Dendritic cell treated with granulocyte-macrophage colony-stimulating factor and Interleukin-4, amounts not matched to agents 40 ng/mL and 50 ng/mL, for 4 days (primary cell): ENCODE measurements around the gene UBR4.

Experiments
- H3K27ac Mint-ChIP-seq: one replicate; pipeline ENCODE4 v1.8.0; 2022; ENCODE audit warnings: mild to moderate bottlenecking, mixed read lengths
- H3K27me3 Mint-ChIP-seq: one replicate; pipeline ENCODE4 v1.8.0; 2022; ENCODE audit warnings: mild to moderate bottlenecking, mixed read lengths
- H3K36me3 Mint-ChIP-seq: one replicate; pipeline ENCODE4 v1.8.0; 2022; ENCODE audit warnings: low read depth, mixed read lengths
- H3K4me1 Mint-ChIP-seq: one replicate; pipeline ENCODE4 v1.8.0; 2022; ENCODE audit warnings: low read depth, mixed read lengths
- H3K4me3 Mint-ChIP-seq: one replicate; pipeline ENCODE4 v1.8.0; 2022; ENCODE audit warnings: mild to moderate bottlenecking, moderate library complexity, mixed read lengths
- H3K9me3 Mint-ChIP-seq: one replicate; pipeline ENCODE4 v1.8.0; 2022; ENCODE audit warnings: mixed read lengths
- intact Hi-C: fragments of 100-400 bp; cut with micrococcal nuclease; formaldehyde crosslinking; loops from one replicate; pipeline ENCODE4 v1.15.0; 2022

The UBR4 gene

GRCh38 chr1:19128968-19129514 is 81.0 kb downstream of the UBR4 start:
- Mint-ChIP-seq H3K9me3 (no peaks in the 10 kb centered on the region), H3K27me3 (no peaks in the 10 kb centered on the region), H3K4me3 (no peak overlapping the region), H3K36me3 (peaks cover 100% of the 10 kb centered on the region), H3K27ac (no peak overlapping the region), H3K4me1 (no peaks in the 10 kb centered on the region)
- intact Hi-C loops: no loop called here

- intact Hi-C loops: no loop called here
- no peaks in the 10 kb centered on the region for H3K27me3 Mint-ChIP-seq
- H3K9me3 Mint-ChIP-seq: no peaks in the 10 kb centered on the region
- H3K27ac Mint-ChIP-seq: no peak overlapping the region
- H3K36me3 Mint-ChIP-seq: peaks cover 100% of the 10 kb centered on the region
- no peak overlapping the region for H3K4me3 Mint-ChIP-seq
- H3K4me1 Mint-ChIP-seq: no peaks in the 10 kb centered on the region
These were observed 85.8 kb downstream of the UBR4 start for GRCh38 chr1:19124273-19124672.

GRCh38 chr1:19123837-19124236 is 86.2 kb downstream of the UBR4 start:
- H3K27ac Mint-ChIP-seq: no peak overlapping the region
- H3K36me3 Mint-ChIP-seq: peaks cover 100% of the 10 kb centered on the region
- intact Hi-C loops: no loop called here
- H3K9me3 Mint-ChIP-seq: no peaks in the 10 kb centered on the region
- H3K4me3 Mint-ChIP-seq: no peak overlapping the region
- no peaks in the 10 kb centered on the region for H3K4me1 Mint-ChIP-seq
- no peaks in the 10 kb centered on the region for H3K27me3 Mint-ChIP-seq

- H3K4me1 Mint-ChIP-seq: no peaks in the 10 kb centered on the region
- no peaks in the 10 kb centered on the region for H3K9me3 Mint-ChIP-seq
- no peaks in the 10 kb centered on the region for H3K27me3 Mint-ChIP-seq
- no peak overlapping the region for H3K27ac Mint-ChIP-seq
- no peak overlapping the region for H3K4me3 Mint-ChIP-seq
- intact Hi-C loops: no loop called here
- H3K36me3 Mint-ChIP-seq: peaks cover 100% of the 10 kb centered on the region
These were observed 87.4 kb downstream of the UBR4 start for GRCh38 chr1:19122668-19123067.

GRCh38 chr1:19121192-19121591 is 88.9 kb downstream of the UBR4 start:
- peaks cover 100% of the 10 kb centered on the region for H3K36me3 Mint-ChIP-seq
- no peaks in the 10 kb centered on the region for H3K4me1 Mint-ChIP-seq
- no peaks in the 10 kb centered on the region for H3K9me3 Mint-ChIP-seq
- no peaks in the 10 kb centered on the region for H3K27me3 Mint-ChIP-seq
- intact Hi-C loops: no loop called here
- H3K27ac Mint-ChIP-seq: no peak overlapping the region
- H3K4me3 Mint-ChIP-seq: no peak overlapping the region

- H3K27me3 Mint-ChIP-seq: no peaks in the 10 kb centered on the region
- H3K9me3 Mint-ChIP-seq: no peaks in the 10 kb centered on the region
- no peak overlapping the region for H3K27ac Mint-ChIP-seq
- intact Hi-C loops: no loop called here
- no peaks in the 10 kb centered on the region for H3K4me1 Mint-ChIP-seq
- H3K4me3 Mint-ChIP-seq: no peak overlapping the region
- H3K36me3 Mint-ChIP-seq: peaks cover 100% of the 10 kb centered on the region
These were observed 90.0 kb downstream of the UBR4 start for GRCh38 chr1:19120070-19120469.

GRCh38 chr1:19115082-19115808 is 94.8 kb downstream of the UBR4 start:
- H3K9me3 Mint-ChIP-seq: no peaks in the 10 kb centered on the region
- H3K36me3 Mint-ChIP-seq: peaks cover 100% of the 10 kb centered on the region
- no peak overlapping the region for H3K4me3 Mint-ChIP-seq
- no peak overlapping the region for H3K27ac Mint-ChIP-seq
- H3K27me3 Mint-ChIP-seq: no peaks in the 10 kb centered on the region
- no peaks in the 10 kb centered on the region for H3K4me1 Mint-ChIP-seq
- intact Hi-C loops: no loop called here

- peaks cover 100% of the 10 kb centered on the region for H3K36me3 Mint-ChIP-seq
- no peaks in the 10 kb centered on the region for H3K27me3 Mint-ChIP-seq
- H3K4me3 Mint-ChIP-seq: no peak overlapping the region
- intact Hi-C loops: no loop called here
- no peak overlapping the region for H3K27ac Mint-ChIP-seq
- no peaks in the 10 kb centered on the region for H3K4me1 Mint-ChIP-seq
- no peaks in the 10 kb centered on the region for H3K9me3 Mint-ChIP-seq
These were observed 96.4 kb downstream of the UBR4 start for GRCh38 chr1:19113697-19114092.

- Mint-ChIP-seq H3K9me3 (no peaks in the 10 kb centered on the region), H3K27ac (no peak overlapping the region), H3K36me3 (peaks cover 100% of the 10 kb centered on the region), H3K27me3 (no peaks in the 10 kb centered on the region), H3K4me1 (no peaks in the 10 kb centered on the region), H3K4me3 (no peak overlapping the region)
- intact Hi-C loops: no loop called here
These were observed 97.0 kb downstream of the UBR4 start for GRCh38 chr1:19112891-19113696.

- intact Hi-C loops: no loop called here
- Mint-ChIP-seq H3K36me3 (peaks cover 100% of the 10 kb centered on the region), H3K27ac (no peak overlapping the region), H3K4me1 (no peaks in the 10 kb centered on the region), H3K4me3 (no peak overlapping the region), H3K27me3 (no peaks in the 10 kb centered on the region), H3K9me3 (no peaks in the 10 kb centered on the region)
These were observed 99.7 kb downstream of the UBR4 start for GRCh38 chr1:19110257-19110927.

GRCh38 chr1:19109545-19109944 is 100.5 kb downstream of the UBR4 start:
- Mint-ChIP-seq H3K27ac (no peak overlapping the region), H3K9me3 (no peaks in the 10 kb centered on the region), H3K27me3 (no peaks in the 10 kb centered on the region), H3K36me3 (peaks cover 100% of the 10 kb centered on the region), H3K4me1 (no peaks in the 10 kb centered on the region), H3K4me3 (no peak overlapping the region)
- intact Hi-C loops: no loop called here

GRCh38 chr1:19101244-19101643 is 108.8 kb downstream of the UBR4 start:
- H3K4me1 Mint-ChIP-seq: no peaks in the 10 kb centered on the region
- no peak overlapping the region for H3K4me3 Mint-ChIP-seq
- H3K27me3 Mint-ChIP-seq: no peaks in the 10 kb centered on the region
- H3K9me3 Mint-ChIP-seq: no peaks in the 10 kb centered on the region
- no peak overlapping the region for H3K27ac Mint-ChIP-seq
- peaks cover 100% of the 10 kb centered on the region for H3K36me3 Mint-ChIP-seq
- intact Hi-C loops: no loop called here

- H3K36me3 Mint-ChIP-seq: peaks cover 100% of the 10 kb centered on the region
- no peaks in the 10 kb centered on the region for H3K9me3 Mint-ChIP-seq
- intact Hi-C loops: no loop called here
- H3K27ac Mint-ChIP-seq: no peak overlapping the region
- no peaks in the 10 kb centered on the region for H3K27me3 Mint-ChIP-seq
- H3K4me3 Mint-ChIP-seq: no peak overlapping the region
- no peaks in the 10 kb centered on the region for H3K4me1 Mint-ChIP-seq
These were observed 110.0 kb downstream of the UBR4 start for GRCh38 chr1:19100028-19100427.

- intact Hi-C loops: loop anchor here (5.0 kb wide), 1 partner anchor 190 kb away; no protein-coding TSS in a partner anchor
- H3K9me3 Mint-ChIP-seq: no peaks in the 10 kb centered on the region
- H3K4me1 Mint-ChIP-seq: no peaks in the 10 kb centered on the region
- H3K36me3 Mint-ChIP-seq: peaks cover 100% of the 10 kb centered on the region
- no peaks in the 10 kb centered on the region for H3K27me3 Mint-ChIP-seq
- no peak overlapping the region for H3K4me3 Mint-ChIP-seq
- no peak overlapping the region for H3K27ac Mint-ChIP-seq
These were observed 113.1 kb downstream of the UBR4 start for GRCh38 chr1:19096990-19097389.
